ENCODE results near the gene ASTN2. TPM values are rescaled to one million over a fixed set of nuclear protein-coding genes. Genes with fewer than 3 reads are reported as not detected.

Gene ASTN2
- total RNA-seq, 2 experiments from 2014 or later = 1.7 to 4.2 TPM

DNA sequence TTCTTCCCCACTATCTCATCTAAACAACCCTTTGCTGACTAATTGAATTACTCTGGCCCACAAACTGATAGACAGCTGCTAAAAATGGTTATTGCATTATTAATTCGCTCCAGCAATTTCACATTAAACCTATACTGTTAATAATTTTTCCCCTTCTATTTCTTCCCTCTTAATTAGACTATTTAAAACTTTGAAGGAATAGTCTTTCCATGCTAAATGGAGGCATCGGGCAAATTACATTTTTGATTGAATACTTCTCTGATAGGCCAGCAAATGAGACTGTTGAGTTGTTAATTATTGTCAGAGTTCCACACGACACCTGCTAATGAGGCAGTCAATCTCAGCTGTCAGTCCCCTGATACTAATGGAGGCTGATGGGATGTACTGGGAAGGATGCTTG, 485.2 kb downstream of the ASTN2 start:
- no peak for DNase-seq (ENCODE audit: low spot score)
- no peaks in the 10 kb centered on the region for H3K9me2 ChIP-seq (ENCODE audit: insufficient read depth, low read length)
- intact Hi-C loops (cut with micrococcal nuclease; ENCODE audit: unreplicated experiment) = no loop called here
- BruUV-seq (replicated peaks) = no TSS peak
- H3K79me2 ChIP-seq (ENCODE audit: insufficient read depth, low read depth, low read length) = no peaks in the 10 kb centered on the region
- CTCF ChIA-PET (ENCODE audit: unreplicated experiment) = no interaction called here
- H2AFZ ChIP-seq (ENCODE audit: low read length) = no peak overlapping the region
- no peaks in the 10 kb centered on the region for H4K20me1 ChIP-seq (ENCODE audit: insufficient read depth, low read length)
- no peak overlapping the region for H3K4me2 ChIP-seq (ENCODE audit: low read length)
- no peak overlapping the region for H3K4me3 ChIP-seq (ENCODE audit: low read depth, low read length, poor library complexity, severe bottlenecking)
- no peaks in the 10 kb centered on the region for H3K4me1 ChIP-seq (ENCODE audit: insufficient read depth, low read length, poor library complexity, severe bottlenecking)
- POLR2A ChIA-PET = no interaction called here
- TF ChIP-seq EZH2phosphoT487 (IDR thresholded peaks at IDR 0.05; ENCODE audit: borderline replicate concordance, low read depth, low read length) = no peak
- no peak for TF ChIP-seq CTCF (conservative IDR thresholded peaks at IDR 0.05; ENCODE audit: low read length)
- no peak overlapping the region for H3K27ac ChIP-seq (ENCODE audit: low read depth, low read length, poor library complexity, severe bottlenecking)
- no peaks in the 10 kb centered on the region for H3K36me3 ChIP-seq (ENCODE audit: insufficient read depth, low read length)
- no peaks in the 10 kb centered on the region for H3K9me3 ChIP-seq (ENCODE audit: low read length)

DNA sequence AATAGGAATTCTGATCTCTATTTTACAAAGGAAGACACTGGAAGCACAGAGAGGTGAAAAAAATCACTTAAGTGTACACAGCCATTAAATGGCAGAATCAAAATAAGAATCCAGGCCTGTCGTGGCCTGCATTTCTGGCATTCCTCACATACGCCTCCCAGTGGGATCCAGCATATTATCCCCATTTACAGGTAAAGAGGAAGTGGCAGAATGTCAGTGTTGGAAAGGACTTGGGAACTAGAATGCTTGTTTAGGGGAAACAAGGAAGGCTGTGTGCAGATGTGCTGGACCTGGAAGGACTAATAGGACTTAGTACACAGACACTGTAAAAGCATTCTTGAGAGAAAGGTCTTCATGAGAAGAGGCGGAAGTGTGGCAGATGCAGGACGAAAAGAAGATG, 486.0 kb downstream of the ASTN2 start:
- no peaks in the 10 kb centered on the region for H3K9me2 ChIP-seq (ENCODE audit: insufficient read depth, low read length)
- no peak for DNase-seq (ENCODE audit: low spot score)
- BruUV-seq (replicated peaks) = no TSS peak
- ChIA-PET POLR2A (no interaction called here), CTCF (ENCODE audit: unreplicated experiment) (no interaction called here)
- no peak overlapping the region for H3K27ac ChIP-seq (ENCODE audit: low read depth, low read length, poor library complexity, severe bottlenecking)
- no peak overlapping the region for H2AFZ ChIP-seq (ENCODE audit: low read length)
- no peak overlapping the region for H3K4me2 ChIP-seq (ENCODE audit: low read length)
- TF ChIP-seq CTCF (conservative IDR thresholded peaks at IDR 0.05; ENCODE audit: low read length) (no peak), EZH2phosphoT487 (IDR thresholded peaks at IDR 0.05; ENCODE audit: borderline replicate concordance, low read depth, low read length) (no peak)
- H4K20me1 ChIP-seq (ENCODE audit: insufficient read depth, low read length) = no peaks in the 10 kb centered on the region
- H3K79me2 ChIP-seq (ENCODE audit: insufficient read depth, low read depth, low read length) = no peaks in the 10 kb centered on the region
- intact Hi-C loops (cut with micrococcal nuclease; ENCODE audit: unreplicated experiment) = no loop called here
- no peaks in the 10 kb centered on the region for H3K36me3 ChIP-seq (ENCODE audit: insufficient read depth, low read length)
- H3K4me3 ChIP-seq (ENCODE audit: low read depth, low read length, poor library complexity, severe bottlenecking) = no peak overlapping the region
- no peaks in the 10 kb centered on the region for H3K9me3 ChIP-seq (ENCODE audit: low read length)
- H3K4me1 ChIP-seq (ENCODE audit: insufficient read depth, low read length, poor library complexity, severe bottlenecking) = no peaks in the 10 kb centered on the region

DNA sequence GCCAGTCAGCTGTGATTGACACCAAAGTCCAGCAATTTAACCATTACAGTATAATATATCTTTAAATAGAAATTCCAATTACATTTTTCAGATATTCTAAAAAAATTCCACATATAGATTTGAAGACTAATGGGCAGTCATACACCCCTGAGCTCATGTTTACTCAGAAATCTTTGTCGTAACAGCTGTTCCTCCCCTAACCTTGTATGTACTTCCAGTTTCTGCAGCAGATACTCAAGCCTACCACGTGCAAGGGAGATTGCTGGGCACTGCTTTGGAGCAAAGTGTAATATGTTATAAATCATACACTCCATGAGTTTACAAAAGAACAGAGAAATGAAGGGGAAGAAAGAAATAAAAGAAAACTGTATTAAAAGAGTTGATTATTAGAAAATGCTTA, 486.6 kb downstream of the ASTN2 start:
- H3K27ac ChIP-seq (ENCODE audit: low read depth, low read length, poor library complexity, severe bottlenecking) = no peak overlapping the region
- DNase-seq (ENCODE audit: low spot score) = no peak
- H3K4me2 ChIP-seq (ENCODE audit: low read length) = no peak overlapping the region
- intact Hi-C loops (cut with micrococcal nuclease; ENCODE audit: unreplicated experiment) = no loop called here
- H3K36me3 ChIP-seq (ENCODE audit: insufficient read depth, low read length) = no peaks in the 10 kb centered on the region
- ChIA-PET CTCF (ENCODE audit: unreplicated experiment) (no interaction called here), POLR2A (no interaction called here)
- no peak overlapping the region for H2AFZ ChIP-seq (ENCODE audit: low read length)
- BruUV-seq (replicated peaks) = no TSS peak
- H3K9me3 ChIP-seq (ENCODE audit: low read length) = no peaks in the 10 kb centered on the region
- H3K79me2 ChIP-seq (ENCODE audit: insufficient read depth, low read depth, low read length) = no peaks in the 10 kb centered on the region
- H4K20me1 ChIP-seq (ENCODE audit: insufficient read depth, low read length) = no peaks in the 10 kb centered on the region
- H3K4me1 ChIP-seq (ENCODE audit: insufficient read depth, low read length, poor library complexity, severe bottlenecking) = no peaks in the 10 kb centered on the region
- no peaks in the 10 kb centered on the region for H3K9me2 ChIP-seq (ENCODE audit: insufficient read depth, low read length)
- no peak overlapping the region for H3K4me3 ChIP-seq (ENCODE audit: low read depth, low read length, poor library complexity, severe bottlenecking)
- TF ChIP-seq EZH2phosphoT487 (IDR thresholded peaks at IDR 0.05; ENCODE audit: borderline replicate concordance, low read depth, low read length) (no peak), CTCF (conservative IDR thresholded peaks at IDR 0.05; ENCODE audit: low read length) (no peak)
